IMR-90 (cell line): Measurements from ENCODE around the gene AIP.

Experiments used
- CEBPB ChIP-seq: IDR thresholded peaks from 2 replicates; pipeline ENCODE4 v1.6.1; 2012; ENCODE audit warnings: low read depth, low read length, improper control_type of control experiment
- CTCF ChIP-seq: conservative IDR thresholded peaks from 2 replicates; pipeline ENCODE4 v1.5.1; 2012; ENCODE audit warnings: mild to moderate bottlenecking, low read depth, low read length, improper control_type of control experiment
- FOS ChIP-seq: fragments of 150-350 bp; IDR thresholded peaks from 2 replicates; pipeline ENCODE4 v1.6.1; 2016; ENCODE audit warnings: low read depth, low read length
- MAFK ChIP-seq: IDR thresholded peaks from 2 replicates; pipeline ENCODE4 v1.6.1; 2012; ENCODE audit warnings: low read depth, low read length, improper control_type of control experiment
- NFE2L2 ChIP-seq: fragments of 150-350 bp; IDR thresholded peaks from 2 replicates; pipeline ENCODE4 v1.6.1; 2016; ENCODE audit warnings: low read depth, mild to moderate bottlenecking, low read length
- POLR2A ChIP-seq: IDR thresholded peaks from 2 replicates; pipeline ENCODE4 v1.6.1; 2012; ENCODE audit warnings: mild to moderate bottlenecking, low read depth, low read length

DNA sequence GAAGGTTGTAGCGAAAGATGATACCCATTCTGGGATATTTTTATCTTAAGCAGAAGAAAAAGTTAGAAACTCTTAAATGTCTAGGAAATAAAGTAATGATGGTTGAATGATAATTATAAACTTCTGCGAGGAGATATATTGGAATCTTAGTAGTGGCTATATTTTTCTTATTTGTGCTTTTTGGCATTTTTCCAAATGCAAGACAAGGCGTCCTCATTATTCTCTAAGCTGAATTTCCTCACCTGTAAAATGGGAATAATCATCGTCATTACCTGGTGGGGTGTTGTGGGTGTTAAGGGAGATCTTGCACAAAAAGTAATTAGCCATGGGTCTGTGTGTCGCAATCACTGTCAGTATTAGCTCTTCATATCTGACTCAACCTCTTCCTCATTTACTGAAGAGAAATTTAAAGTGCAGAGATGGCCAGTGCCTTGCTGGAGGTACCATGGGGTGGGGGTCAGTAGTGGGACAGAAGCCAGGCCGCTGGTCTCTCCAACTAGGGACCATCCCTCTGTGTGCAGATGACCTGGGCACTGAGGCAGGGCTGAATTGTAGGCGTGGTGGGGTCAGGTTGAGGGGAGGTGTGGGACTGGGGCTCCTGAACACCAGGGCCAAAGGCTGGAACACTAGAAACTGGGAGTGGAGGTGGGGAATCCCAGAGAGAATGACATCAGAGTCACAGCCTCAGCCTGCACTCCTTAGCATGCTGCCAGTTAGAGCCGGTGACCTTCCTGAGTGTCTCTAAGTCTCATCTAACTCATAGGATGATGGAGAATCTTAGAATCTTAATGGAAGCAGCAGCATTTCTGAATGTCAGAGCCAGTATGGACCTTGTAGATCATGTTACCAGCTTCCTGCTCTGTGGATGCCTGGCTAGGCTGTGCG is 18.2 kb downstream of the AIP start:
- TF ChIP-seq CTCF (no peak), POLR2A (no peak), MAFK (no peak), FOS (no peak), NFE2L2 (no peak), CEBPB (peak; percentile 96)
